Osteocyte (in vitro differentiated cells): ENCODE data around the gene RABEPK. TPM values are rescaled to one million over a fixed set of nuclear protein-coding genes. Genes with fewer than 3 reads are reported as not detected.
"Not testable (repeated sequence)": the region's sequence is repeated elsewhere in the genome, so short reads cannot be mapped to it uniquely, and the experiment has no call there.

Experiments used
- DNase-seq: peaks from one replicate; pipeline ENCODE4 v3.0.0; 2021; ENCODE audit warnings: mixed read lengths; ENCODE audit not compliant: unreplicated experiment; ENCODE audit errors: extremely low spot score
- H3K27ac Mint-ChIP-seq: one replicate; pipeline ENCODE4 v1.8.0; 2021; ENCODE audit warnings: mild to moderate bottlenecking, mixed read lengths; ENCODE audit not compliant: unreplicated experiment
- H3K27me3 Mint-ChIP-seq: one replicate; pipeline ENCODE4 v1.8.0; 2021; ENCODE audit warnings: mixed read lengths; ENCODE audit not compliant: unreplicated experiment
- H3K36me3 Mint-ChIP-seq: one replicate; pipeline ENCODE4 v1.8.0; 2021; ENCODE audit warnings: mixed read lengths; ENCODE audit not compliant: unreplicated experiment
- H3K4me1 Mint-ChIP-seq: one replicate; pipeline ENCODE4 v1.8.0; 2021; ENCODE audit warnings: mixed read lengths; ENCODE audit not compliant: unreplicated experiment
- H3K4me3 Mint-ChIP-seq: one replicate; pipeline ENCODE4 v1.8.0; 2021; ENCODE audit warnings: mild to moderate bottlenecking, moderate library complexity, mixed read lengths; ENCODE audit not compliant: unreplicated experiment
- H3K9me3 Mint-ChIP-seq: one replicate; pipeline ENCODE4 v1.8.0; 2021; ENCODE audit warnings: mixed read lengths; ENCODE audit not compliant: unreplicated experiment
- total RNA-seq: library from RNA; stranded (reverse); gene quantifications from 2 replicates; pipeline ENCODE4 v1.2.1, GENCODE V29; 2021
- TF ChIP-seq, protein P1 (sequence below): fragments of 200-600 bp; sonication (generic); IDR thresholded peaks from 2 replicates; pipeline ENCODE4 v1.5.0; 2021; ENCODE audit warnings: antibody characterized with exemption, mild to moderate bottlenecking, moderate library complexity

Gene RABEPK
- total RNA-seq, 1 donor from 2014 or later, result 20.2 TPM

DNA sequence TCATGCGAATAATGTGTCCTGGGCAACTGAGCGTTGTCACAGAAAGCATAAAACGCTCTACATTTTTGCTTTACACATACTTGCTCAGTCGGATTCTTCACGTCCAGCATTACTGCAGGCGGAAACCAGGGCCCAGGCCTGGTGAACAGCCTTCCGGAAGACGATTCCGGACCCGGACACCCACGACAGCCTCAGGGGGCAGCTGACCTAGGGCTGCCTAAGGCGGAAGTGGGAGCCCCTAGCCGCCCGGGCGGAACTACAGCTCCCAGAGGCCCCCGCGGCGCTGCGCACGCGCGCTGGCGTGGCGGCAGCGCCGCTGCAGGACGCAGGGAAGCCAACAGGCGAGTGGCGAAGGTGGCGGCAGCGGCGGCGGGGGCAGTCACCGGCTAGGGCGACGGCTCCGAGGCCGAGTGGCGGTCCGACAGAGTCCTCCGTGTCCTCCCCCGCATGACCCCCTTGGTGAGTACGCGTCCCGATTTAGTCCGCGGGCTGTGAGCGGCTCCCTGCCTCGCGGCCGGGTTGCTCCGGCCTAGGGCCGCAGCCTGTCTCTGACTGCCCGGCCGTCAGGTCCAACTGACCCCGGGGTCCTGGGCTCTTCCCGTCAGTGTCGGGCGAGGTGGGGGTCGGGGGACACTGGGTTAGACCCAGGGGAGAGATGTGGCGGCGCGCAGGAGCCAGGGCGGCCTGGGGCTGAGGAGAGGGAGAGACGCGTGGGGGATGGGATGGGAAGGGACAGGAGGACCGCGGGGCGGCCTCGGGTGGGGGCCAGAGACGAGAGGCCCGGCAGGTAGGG lies 61.4 kb downstream of the RABEPK start, which contains the start of gene GAPVD1:
Gene GAPVD1 (plus strand): TSS at position 326 of the 793 bp plus-strand sequence. CDS start 37,096 bp downstream, outside the sequence.
- TF ChIP-seq, protein P1, sequence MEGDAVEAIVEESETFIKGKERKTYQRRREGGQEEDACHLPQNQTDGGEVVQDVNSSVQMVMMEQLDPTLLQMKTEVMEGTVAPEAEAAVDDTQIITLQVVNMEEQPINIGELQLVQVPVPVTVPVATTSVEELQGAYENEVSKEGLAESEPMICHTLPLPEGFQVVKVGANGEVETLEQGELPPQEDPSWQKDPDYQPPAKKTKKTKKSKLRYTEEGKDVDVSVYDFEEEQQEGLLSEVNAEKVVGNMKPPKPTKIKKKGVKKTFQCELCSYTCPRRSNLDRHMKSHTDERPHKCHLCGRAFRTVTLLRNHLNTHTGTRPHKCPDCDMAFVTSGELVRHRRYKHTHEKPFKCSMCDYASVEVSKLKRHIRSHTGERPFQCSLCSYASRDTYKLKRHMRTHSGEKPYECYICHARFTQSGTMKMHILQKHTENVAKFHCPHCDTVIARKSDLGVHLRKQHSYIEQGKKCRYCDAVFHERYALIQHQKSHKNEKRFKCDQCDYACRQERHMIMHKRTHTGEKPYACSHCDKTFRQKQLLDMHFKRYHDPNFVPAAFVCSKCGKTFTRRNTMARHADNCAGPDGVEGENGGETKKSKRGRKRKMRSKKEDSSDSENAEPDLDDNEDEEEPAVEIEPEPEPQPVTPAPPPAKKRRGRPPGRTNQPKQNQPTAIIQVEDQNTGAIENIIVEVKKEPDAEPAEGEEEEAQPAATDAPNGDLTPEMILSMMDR, result peak; percentile 48

DNA sequence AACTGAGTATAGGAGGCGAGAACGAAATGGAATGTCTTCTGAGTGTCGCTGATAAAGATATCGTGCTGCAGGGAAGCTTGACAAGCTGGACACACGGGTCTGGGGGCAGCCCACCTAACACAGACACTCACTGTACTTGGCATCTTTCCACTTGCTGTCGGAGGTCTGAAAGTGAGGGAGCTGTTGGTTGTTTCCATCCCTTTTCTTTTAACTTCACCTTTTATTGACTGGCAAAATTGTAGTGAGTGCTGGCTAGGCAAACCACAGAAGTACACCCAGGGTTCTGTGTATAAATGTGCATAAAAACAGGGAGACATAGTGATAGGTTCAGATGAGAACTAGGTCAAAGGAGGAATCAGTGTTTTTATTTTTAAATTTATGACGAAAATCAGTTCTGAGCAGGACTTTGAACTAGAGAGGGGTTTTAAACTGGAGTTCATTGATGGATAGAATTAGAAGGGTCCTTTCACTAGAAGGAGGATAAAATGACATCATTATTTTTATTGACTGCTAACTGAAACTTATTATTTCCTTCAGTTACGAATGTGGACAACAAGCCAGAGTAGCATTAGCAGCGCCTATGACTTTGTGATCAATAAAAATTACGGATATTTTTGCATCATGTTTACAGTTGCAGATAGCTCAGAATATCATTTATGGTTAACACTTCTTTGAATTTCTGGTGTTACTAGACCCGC lies 62.1 kb downstream of the RABEPK start:
- H3K27me3 Mint-ChIP-seq, result no peaks in the 10 kb centered on the region
- no peak for DNase-seq
- peak overlapping the region; percentile 96 for H3K27ac Mint-ChIP-seq
- no peaks in the 10 kb centered on the region for H3K9me3 Mint-ChIP-seq
- H3K4me1 Mint-ChIP-seq, result peaks cover 38% of the 10 kb centered on the region
- TF ChIP-seq, protein P1, result no peak
- peak overlapping the region; percentile 99 for H3K4me3 Mint-ChIP-seq
- peaks cover 11% of the 10 kb centered on the region for H3K36me3 Mint-ChIP-seq

More for the DNA sequence above, 61.4 kb downstream of the RABEPK start, which contains the start of gene GAPVD1:
- DNase-seq, result peak; percentile 95
- H3K9me3 Mint-ChIP-seq, result no peaks in the 10 kb centered on the region
- peak within 1 kb of the TSS; percentile 99 for H3K4me3 Mint-ChIP-seq
- peaks cover 11% of the 10 kb centered on the region for H3K36me3 Mint-ChIP-seq
- H3K27ac Mint-ChIP-seq, result peak within 1 kb of the TSS; percentile 96
- H3K27me3 Mint-ChIP-seq, result no peaks in the 10 kb centered on the region
- H3K4me1 Mint-ChIP-seq, result peaks cover 38% of the 10 kb centered on the region

DNA sequence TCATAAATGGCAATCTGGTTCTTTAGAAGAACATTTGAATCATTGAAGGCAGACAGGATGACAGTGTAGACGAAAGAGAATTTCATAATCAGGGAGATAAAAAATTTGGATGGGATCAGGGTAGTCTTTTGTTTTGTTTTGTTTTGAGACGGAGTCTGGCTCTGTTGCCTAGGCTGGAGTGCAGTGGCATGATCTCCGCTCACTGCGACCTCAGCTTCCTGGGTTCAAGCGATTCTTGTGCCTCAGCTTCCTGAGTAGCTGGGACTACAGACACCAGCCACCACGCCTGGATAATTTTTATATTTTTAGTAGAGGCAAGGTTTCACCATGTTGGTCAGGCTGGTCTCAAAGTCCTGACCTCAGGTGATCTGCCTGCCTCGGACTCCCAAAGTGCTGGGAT lies 63.7 kb downstream of the RABEPK start:
- Mint-ChIP-seq H3K4me1 (peaks cover 49% of the 10 kb centered on the region), H3K36me3 (peaks cover 14% of the 10 kb centered on the region), H3K27ac (peak overlapping the region; percentile 11)
- not testable (repeated sequence) for H3K4me3 Mint-ChIP-seq, DNase-seq, H3K9me3 Mint-ChIP-seq, H3K27me3 Mint-ChIP-seq

DNA sequence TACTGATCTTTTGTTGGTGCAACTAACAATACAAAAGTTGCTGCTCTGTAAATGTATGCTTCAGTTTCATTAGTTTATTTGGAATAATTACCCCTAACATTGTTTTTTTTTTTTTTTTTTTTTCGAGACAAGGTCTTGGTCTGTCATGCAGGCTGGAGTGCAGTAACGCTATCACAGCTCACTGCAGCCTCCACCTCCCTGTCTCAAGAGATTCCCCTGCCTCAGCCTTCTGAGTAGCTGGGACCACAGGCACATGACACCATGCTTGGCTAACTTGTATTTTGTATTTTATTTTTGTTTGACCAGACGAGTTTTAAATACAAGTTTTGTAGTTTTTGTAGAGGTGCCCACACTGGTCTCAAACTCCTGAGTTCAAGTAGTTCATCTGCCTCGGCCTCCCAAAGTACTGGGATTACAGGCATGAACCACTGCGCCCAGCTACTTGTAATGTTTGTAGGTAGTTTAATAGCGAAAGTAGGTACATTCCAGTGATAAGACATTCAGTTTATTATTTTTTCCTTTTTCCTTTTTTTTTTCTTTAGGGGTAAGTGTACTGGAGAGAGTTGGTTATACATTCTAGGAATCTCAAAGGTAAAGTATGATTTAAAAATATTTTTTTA lies 68.2 kb downstream of the RABEPK start:
- TF ChIP-seq, protein P1, result no peak
- Mint-ChIP-seq H3K27me3 (no peaks in the 10 kb centered on the region), H3K4me3 (no peak overlapping the region), H3K9me3 (no peaks in the 10 kb centered on the region), H3K36me3 (peaks cover 20% of the 10 kb centered on the region), H3K4me1 (peaks cover 41% of the 10 kb centered on the region), H3K27ac (peak overlapping the region; percentile 91)
- no peak for DNase-seq

DNA sequence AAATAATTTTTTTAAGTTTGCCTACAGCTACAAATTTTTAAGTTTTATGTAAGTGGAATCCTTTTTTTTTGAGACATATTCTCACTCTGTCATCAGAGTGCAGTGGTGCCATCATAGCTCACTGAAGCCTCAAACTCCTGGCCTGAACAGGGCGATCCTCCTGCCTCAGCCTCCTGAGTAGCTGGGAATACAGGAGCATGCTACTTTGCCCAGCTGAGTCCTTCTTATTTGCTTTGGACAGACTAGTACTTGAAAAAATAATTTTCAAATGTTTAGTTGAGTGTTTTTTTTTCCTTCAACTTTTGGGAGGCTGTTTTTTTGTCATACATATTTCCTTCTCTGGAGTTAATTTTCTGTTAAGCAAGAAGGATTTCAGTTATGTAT lies 68.7 kb downstream of the RABEPK start:
- Mint-ChIP-seq H3K36me3 (peaks cover 16% of the 10 kb centered on the region), H3K9me3 (no peaks in the 10 kb centered on the region), H3K27ac (peak overlapping the region; percentile 91), H3K4me3 (no peak overlapping the region), H3K4me1 (peaks cover 37% of the 10 kb centered on the region), H3K27me3 (no peaks in the 10 kb centered on the region)
- TF ChIP-seq, protein P1, result no peak
- no peak for DNase-seq
